ENCODE results near the gene KCNIP1.

DNA sequence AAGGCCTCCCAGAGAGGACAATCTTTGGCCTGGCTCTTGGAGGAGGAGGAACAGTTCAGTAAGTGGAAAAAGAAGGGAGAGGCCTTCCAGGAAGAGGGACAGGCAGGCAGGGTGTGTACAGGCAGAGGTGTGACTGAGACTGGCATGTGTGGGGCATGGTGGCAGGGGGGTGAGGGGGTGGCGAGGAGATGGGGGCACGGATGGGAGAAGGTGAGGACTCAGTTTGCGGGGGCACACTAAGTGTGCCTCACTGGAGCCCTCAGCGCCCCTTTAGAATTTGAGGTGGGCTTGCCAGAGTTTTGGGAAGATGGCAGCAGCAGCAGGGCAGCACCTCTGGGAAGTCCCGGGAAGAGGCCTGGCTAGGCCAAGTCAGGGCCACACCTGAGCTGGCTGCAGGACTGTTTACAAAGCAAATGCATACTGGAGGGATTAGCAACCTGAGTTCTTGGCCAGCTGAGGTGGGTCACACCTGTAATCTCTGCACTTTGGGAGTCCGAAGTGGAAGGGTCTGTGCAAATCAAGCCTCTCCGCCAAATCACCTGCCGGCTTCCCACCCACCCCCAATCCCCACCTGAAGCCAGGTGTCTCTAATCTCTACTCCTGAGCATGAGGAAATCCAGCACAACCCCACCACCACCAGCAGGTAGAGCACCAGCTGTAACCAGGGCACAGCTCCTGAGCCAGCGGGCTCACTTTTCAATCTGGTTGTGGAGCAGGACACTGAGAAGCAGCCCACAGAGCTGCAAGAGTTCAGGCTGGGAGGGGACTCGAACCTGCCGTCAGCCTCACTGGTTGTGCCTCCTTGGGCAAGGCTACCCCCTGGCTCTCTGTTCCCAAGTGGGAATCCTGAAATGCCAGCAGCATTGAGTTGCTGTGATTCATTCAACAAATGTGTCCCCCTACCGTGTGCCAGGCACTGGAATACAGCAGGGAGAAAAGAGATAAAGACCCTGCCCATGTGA lies 269.5 kb downstream of the KCNIP1 start:
- TF ChIP-seq, protein P1, sequence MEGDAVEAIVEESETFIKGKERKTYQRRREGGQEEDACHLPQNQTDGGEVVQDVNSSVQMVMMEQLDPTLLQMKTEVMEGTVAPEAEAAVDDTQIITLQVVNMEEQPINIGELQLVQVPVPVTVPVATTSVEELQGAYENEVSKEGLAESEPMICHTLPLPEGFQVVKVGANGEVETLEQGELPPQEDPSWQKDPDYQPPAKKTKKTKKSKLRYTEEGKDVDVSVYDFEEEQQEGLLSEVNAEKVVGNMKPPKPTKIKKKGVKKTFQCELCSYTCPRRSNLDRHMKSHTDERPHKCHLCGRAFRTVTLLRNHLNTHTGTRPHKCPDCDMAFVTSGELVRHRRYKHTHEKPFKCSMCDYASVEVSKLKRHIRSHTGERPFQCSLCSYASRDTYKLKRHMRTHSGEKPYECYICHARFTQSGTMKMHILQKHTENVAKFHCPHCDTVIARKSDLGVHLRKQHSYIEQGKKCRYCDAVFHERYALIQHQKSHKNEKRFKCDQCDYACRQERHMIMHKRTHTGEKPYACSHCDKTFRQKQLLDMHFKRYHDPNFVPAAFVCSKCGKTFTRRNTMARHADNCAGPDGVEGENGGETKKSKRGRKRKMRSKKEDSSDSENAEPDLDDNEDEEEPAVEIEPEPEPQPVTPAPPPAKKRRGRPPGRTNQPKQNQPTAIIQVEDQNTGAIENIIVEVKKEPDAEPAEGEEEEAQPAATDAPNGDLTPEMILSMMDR (IDR thresholded peaks at IDR 0.05): no peak
- no peak for TF ChIP-seq POLR2A (IDR thresholded peaks at IDR 0.05)

Measured in gastroesophageal sphincter (tissue), 3 donors.